A549 (cell line): ENCODE data around the gene TAF15. TPM values are rescaled to one million over a fixed set of nuclear protein-coding genes. Genes with fewer than 3 reads are reported as not detected.

Source experiments
- ATAC-seq, 2 experiments: fragments of 200-7000 bp in 1 of 2; fragments of >200 bp in 1 of 2; cut with Nextera tagmentation in 1 of 2; cut with Tn5 transposase in 1 of 2; 3 replicates each; pipeline versions ENCODE4 v1.8.0 to v1.9.1; 2018 to 2020; ENCODE audit warnings: mild to moderate bottlenecking in 1 of 2, moderate library complexity in 1 of 2
- CTCF ChIA-PET: fragments of 300-600 bp; sonication (Branson Sonifier 250); formaldehyde crosslinking; extraction: SDS; loops from one replicate; lab custom pipeline; 2021; ENCODE audit warnings: antibody characterized with exemption, inconsistent platforms; lab: Yijun Ruan, JAX
- POLR2A ChIA-PET: fragments of 350-600 bp; formaldehyde crosslinking; extraction: SDS; loops from one replicate; lab custom pipeline; 2021; ENCODE audit warnings: antibody characterized with exemption, inconsistent platforms; lab: Yijun Ruan, JAX
- DNase-seq, 2 experiments: peaks; one replicate each; pipeline versions ENCODE4 v3.0.0 to v3.0.0-alpha.2; 2011 to 2016; ENCODE audit warnings: low read depth in 1 of 2, low spot score in 1 of 2
- FAIRE-seq: peaks from 2 replicates; lab custom pipeline; 2011; peaks lifted over from hg19 to GRCh38; lab: Jason Lieb, UNC
- H3K27ac ChIP-seq, 2 experiments: fragments of >200 bp; sonication (Bioruptor Twin); formaldehyde crosslinking; 3 replicates each; pipeline ENCODE4 v1.5.1; 2016 to 2017
- H3K4me1 ChIP-seq: fragments of >200 bp; sonication (Bioruptor Twin); formaldehyde crosslinking; 3 replicates; pipeline ENCODE4 v1.6.1; 2016
- H3K4me2 ChIP-seq: fragments of >200 bp; sonication (Bioruptor Twin); formaldehyde crosslinking; 3 replicates; pipeline ENCODE4 v1.6.1; 2016
- H3K4me3 ChIP-seq: fragments of >200 bp; sonication (Bioruptor Twin); formaldehyde crosslinking; 3 replicates; pipeline ENCODE4 v1.5.1; 2016
- H3K9me3 ChIP-seq: fragments of >200 bp; sonication (Bioruptor Twin); formaldehyde crosslinking; 3 replicates; pipeline ENCODE4 v1.6.1; 2016
- CBX8 ChIP-seq: fragments of 200-600 bp; sonication (generic); IDR thresholded peaks from 2 replicates; pipeline ENCODE4 v1.6.1; 2016
- CEBPB ChIP-seq, 2 experiments: fragments of >200 bp in 1 of 2; sonication (Bioruptor Twin) in 1 of 2; formaldehyde crosslinking in 1 of 2; IDR thresholded peaks; 2 replicates each; pipeline ENCODE4 v1.6.1; 2012 to 2016
- CHD2 ChIP-seq: fragments of 150-350 bp; IDR thresholded peaks from 2 replicates; pipeline ENCODE4 v1.6.1; 2014; ENCODE audit warnings: low read length; ENCODE audit not compliant: partially characterized antibody
- CHD4 ChIP-seq: fragments of 200-600 bp; sonication (generic); IDR thresholded peaks from 2 replicates; pipeline ENCODE4 v1.6.1; 2016; ENCODE audit warnings: antibody characterized with exemption, mild to moderate bottlenecking, borderline replicate concordance
- EP300 ChIP-seq, 2 experiments: fragments of >200 bp; sonication (Bioruptor Twin); formaldehyde crosslinking; IDR thresholded peaks; 2 replicates in 1 of 2; 3 replicates in 1 of 2; pipeline ENCODE4 v1.6.1; 2016 to 2017
- ESRRA ChIP-seq: fragments of 150-350 bp; IDR thresholded peaks from 2 replicates; pipeline ENCODE4 v1.6.1; 2014; ENCODE audit warnings: mild to moderate bottlenecking, low read length, borderline replicate concordance
- FOSB ChIP-seq: fragments of 250-450 bp; sonication (Bioruptor Pico); IDR thresholded peaks from 2 replicates; pipeline ENCODE4 v1.5.0; 2020; ENCODE audit warnings: mild to moderate bottlenecking, moderate library complexity
- FOXS1 ChIP-seq: fragments of 250-450 bp; sonication (Bioruptor Pico); IDR thresholded peaks from 2 replicates; pipeline ENCODE4 v1.5.0; 2020; ENCODE audit warnings: mild to moderate bottlenecking, moderate library complexity
- HDAC2 ChIP-seq: fragments of 200-600 bp; sonication (generic); IDR thresholded peaks from 2 replicates; pipeline ENCODE4 v1.6.1; 2016
- HEYL ChIP-seq: fragments of 250-450 bp; sonication (Bioruptor Pico); IDR thresholded peaks from 2 replicates; pipeline ENCODE4 v1.8.0; 2021; ENCODE audit warnings: mild to moderate bottlenecking, moderate library complexity
- KDM5A ChIP-seq: fragments of 200-600 bp; sonication (generic); IDR thresholded peaks from 2 replicates; pipeline ENCODE4 v1.6.1; 2016; ENCODE audit warnings: antibody characterized with exemption, mild to moderate bottlenecking
- NFE2L2 ChIP-seq: fragments of 150-350 bp; conservative IDR thresholded peaks from 2 replicates; pipeline ENCODE4 v1.6.1; 2014; ENCODE audit warnings: low read length
- RFX5 ChIP-seq: fragments of 450-650 bp; IDR thresholded peaks from 2 replicates; pipeline ENCODE4 v1.7.1; 2014; ENCODE audit warnings: antibody characterized with exemption, mild to moderate bottlenecking, moderate library complexity
- RNF2 ChIP-seq: fragments of 200-600 bp; sonication (generic); IDR thresholded peaks from 2 replicates; pipeline ENCODE4 v1.6.1; 2016; ENCODE audit warnings: low read depth, mild to moderate bottlenecking, antibody characterized with exemption, moderate library complexity, borderline replicate concordance
- TFCP2L1 ChIP-seq: fragments of 250-450 bp; sonication (Bioruptor Pico); IDR thresholded peaks from 2 replicates; pipeline ENCODE4 v1.5.0; 2021; ENCODE audit warnings: mild to moderate bottlenecking
- ZNF302 ChIP-seq: fragments of 250-450 bp; sonication (Bioruptor Pico); IDR thresholded peaks from 2 replicates; pipeline ENCODE4 v1.9.0; 2021; ENCODE audit warnings: inconsistent platforms, mild to moderate bottlenecking, moderate library complexity
- WGBS: methylation state at CpG from one replicate; pipeline ENCODE4 v1.1.6; 2017; ENCODE audit errors: missing lambda C conversion rate; 5-methylcytosine and 5-hydroxymethylcytosine counted together
- polyA plus RNA-seq, 4 experiments: library from polyadenylated mRNA; depleted of rRNA in 3 of 4; stranded (reverse); fragments of >200 nt; fragmentation: RNase III in 1 of 4; extraction: RNeasy Plus Mini Kit Qiagen cat#74134 plus additional on column Dnase treatment in 1 of 4; gene quantifications; 2 replicates in 3 of 4; 3 replicates in 1 of 4; pipeline ENCODE4 v1.2.3, GENCODE V29; 2011 to 2017
- TF ChIP-seq, protein P1 (sequence below): fragments of 250-450 bp; sonication (Bioruptor Pico); IDR thresholded peaks from 2 replicates; pipeline ENCODE4 v1.5.0; 2020; ENCODE audit warnings: low read depth, mild to moderate bottlenecking, moderate library complexity
- TF ChIP-seq, protein P2 (sequence below): fragments of >200 bp; sonication (Bioruptor Twin); formaldehyde crosslinking; IDR thresholded peaks from 2 replicates; pipeline ENCODE4 v1.6.1; 2016
- TF ChIP-seq, protein P3 (sequence below): IDR thresholded peaks from 2 replicates; pipeline ENCODE4 v1.6.1; 2012

The TAF15 gene
- polyA plus RNA-seq, 2 of the 4 experiments (the other 2 are of a cell fraction): 130 to 544 TPM

- H3K4me2 ChIP-seq: no peak overlapping the region
- WGBS: 78% methylated on average over 4 of the region's 4 CpGs
- FAIRE-seq: no peak
- CTCF ChIA-PET: interaction anchor here (0.6 to 0.7 kb wide), 2 partner anchors 177 to 1630 kb away, joined by 3 to 4 read pairs; no protein-coding TSS in a partner anchor
- TF ChIP-seq KDM5A: no peak
- TF ChIP-seq CHD4: no peak
- TF ChIP-seq, protein P1, sequence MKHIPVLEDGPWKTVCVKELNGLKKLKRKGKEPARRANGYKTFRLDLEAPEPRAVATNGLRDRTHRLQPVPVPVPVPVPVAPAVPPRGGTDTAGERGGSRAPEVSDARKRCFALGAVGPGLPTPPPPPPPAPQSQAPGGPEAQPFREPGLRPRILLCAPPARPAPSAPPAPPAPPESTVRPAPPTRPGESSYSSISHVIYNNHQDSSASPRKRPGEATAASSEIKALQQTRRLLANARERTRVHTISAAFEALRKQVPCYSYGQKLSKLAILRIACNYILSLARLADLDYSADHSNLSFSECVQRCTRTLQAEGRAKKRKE (CRISPR knock-in tag): no peak
- TF ChIP-seq CHD2: no peak
- no peak for TF ChIP-seq TFCP2L1 (CRISPR knock-in tag)
- TF ChIP-seq RNF2: no peak
- TF ChIP-seq CEBPB (IDR thresholded peaks at IDR 0.05): no peak
- TF ChIP-seq FOSB (CRISPR knock-in tag): no peak
- TF ChIP-seq HEYL: no peak
- TF ChIP-seq FOXS1 (CRISPR knock-in tag): no peak
- no peak for TF ChIP-seq EP300 (IDR thresholded peaks at IDR 0.05)
- TF ChIP-seq, all 56 proteins: peak for 0
- H3K4me3 ChIP-seq: no peak overlapping the region
- no peak overlapping the region for H3K27ac ChIP-seq
- ATAC-seq: no peak
- no peaks in the 10 kb centered on the region for H3K9me3 ChIP-seq
- POLR2A ChIA-PET: interaction anchor here (0.7 kb wide), 1 partner anchor 110 kb away, joined by 4 read pairs; no protein-coding TSS in a partner anchor
- DNase-seq: no peak
- peaks cover 15% of the 10 kb centered on the region for H3K4me1 ChIP-seq
Measured at GRCh38 chr17:35891269-35891668, 82.0 kb downstream of the TAF15 start.

DNA sequence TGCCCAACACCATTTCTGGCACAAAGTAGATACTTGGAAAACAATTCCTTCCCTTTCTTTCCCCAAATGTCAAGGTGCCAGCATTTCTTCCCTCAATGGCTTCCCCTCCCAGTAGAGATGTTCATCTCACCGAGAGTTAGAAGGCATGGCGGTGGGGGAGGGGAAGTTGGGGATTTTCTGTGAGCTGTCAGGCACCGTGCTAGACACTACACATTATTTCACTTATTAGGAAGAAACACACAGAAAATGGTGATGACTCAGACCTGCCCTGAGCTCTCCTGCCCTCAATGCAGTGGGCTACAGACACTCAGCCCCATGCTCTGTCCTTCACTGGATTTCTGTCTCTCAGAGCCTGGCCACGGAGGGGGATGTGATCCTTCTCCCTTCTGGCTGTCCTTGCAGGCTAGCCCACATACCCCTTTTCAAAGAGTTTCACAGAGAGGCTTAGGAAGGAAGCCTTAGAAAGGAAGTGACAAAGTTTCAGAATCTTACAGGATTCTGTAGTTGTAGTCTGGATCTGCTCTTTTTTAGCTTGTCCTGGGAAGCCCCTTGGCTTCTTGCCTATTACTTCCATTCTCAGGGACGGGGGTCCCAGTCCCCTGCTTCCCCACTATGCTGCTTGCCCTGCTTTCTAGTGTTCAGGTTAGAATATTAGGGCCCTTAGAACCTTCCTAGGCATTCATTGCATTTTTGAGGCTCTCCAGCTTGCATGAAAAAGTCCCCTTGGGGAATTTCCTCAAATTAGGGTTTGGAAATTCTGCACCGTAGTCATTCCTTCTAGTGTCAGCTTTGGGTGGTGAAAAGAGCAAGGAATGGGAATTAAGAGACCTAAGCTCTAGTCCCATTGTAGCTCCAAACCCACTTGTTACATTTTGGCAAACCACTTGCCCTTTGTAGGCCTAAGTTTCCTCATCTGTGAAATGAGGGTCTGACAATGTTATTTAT is 83.1 kb downstream of the TAF15 start:
- H3K4me2 ChIP-seq: no peak overlapping the region
- H3K4me1 ChIP-seq: peaks cover 15% of the 10 kb centered on the region
- peak overlapping the region in 1 of 2 experiments; percentile 6; a peak in 1 of 6 replicates for H3K27ac ChIP-seq
- 47% methylated on average over 6 of the region's 6 CpGs for WGBS
- FAIRE-seq (no peak), DNase-seq (peak in 1 of 2 experiments; percentile 17), ATAC-seq (peak in 1 of 2 experiments; percentile 53; a peak in 2 of 6 replicates)
- POLR2A ChIA-PET: no interaction called here
- H3K4me3 ChIP-seq: no peak overlapping the region
- TF ChIP-seq ZNF302 (CRISPR knock-in tag) (no peak), RFX5 (no peak), HDAC2 (no peak), RNF2 (no peak)
- TF ChIP-seq, protein P2, sequence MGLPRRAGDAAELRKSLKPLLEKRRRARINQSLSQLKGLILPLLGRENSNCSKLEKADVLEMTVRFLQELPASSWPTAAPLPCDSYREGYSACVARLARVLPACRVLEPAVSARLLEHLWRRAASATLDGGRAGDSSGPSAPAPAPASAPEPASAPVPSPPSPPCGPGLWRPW: no peak
- TF ChIP-seq, protein P3, sequence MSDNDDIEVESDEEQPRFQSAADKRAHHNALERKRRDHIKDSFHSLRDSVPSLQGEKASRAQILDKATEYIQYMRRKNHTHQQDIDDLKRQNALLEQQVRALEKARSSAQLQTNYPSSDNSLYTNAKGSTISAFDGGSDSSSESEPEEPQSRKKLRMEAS: no peak
- no peaks in the 10 kb centered on the region for H3K9me3 ChIP-seq
- CTCF ChIA-PET: interaction anchor here (0.9 kb wide), 1 partner anchor 84 kb away, joined by 3 read pairs; the partner anchor contains the start of gene TAF15

DNA sequence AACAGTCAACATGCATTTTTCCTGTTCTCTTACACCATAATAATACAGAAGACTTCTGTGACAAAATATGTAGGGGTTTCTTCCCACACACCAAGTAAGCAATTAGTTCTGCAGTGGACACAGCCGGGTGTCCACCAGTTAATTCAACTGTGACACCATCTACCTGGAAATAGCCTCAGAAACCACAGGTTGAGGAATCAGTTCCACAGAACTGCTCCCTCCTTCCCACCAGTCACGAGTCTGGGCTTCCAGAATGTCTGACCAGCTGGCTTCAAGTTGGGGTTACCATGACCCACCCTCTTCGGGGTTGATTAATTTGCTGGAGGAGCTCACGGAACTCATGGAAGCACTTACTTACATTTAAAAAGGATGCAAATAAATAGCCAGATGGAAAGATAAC is 84.5 kb downstream of the TAF15 start:
- no peak for DNase-seq
- FAIRE-seq: no peak
- no peak overlapping the region for H3K4me3 ChIP-seq
- H3K4me1 ChIP-seq: peaks cover 25% of the 10 kb centered on the region
- no peak for ATAC-seq
- ChIA-PET CTCF (interaction anchor here (1.2 kb wide), 2 partner anchors 15 to 30 kb away, joined by 3 read pairs; no protein-coding TSS in a partner anchor), POLR2A (no interaction called here)
- H3K27ac ChIP-seq: no peak overlapping the region
- 65% methylated on average over 4 of the region's 4 CpGs for WGBS
- no peak overlapping the region for H3K4me2 ChIP-seq
- TF ChIP-seq NFE2L2: no peak
- no peak for TF ChIP-seq ESRRA
- TF ChIP-seq CBX8: no peak
- H3K9me3 ChIP-seq: no peaks in the 10 kb centered on the region
